A549 (cell line): ENCODE measurements around the gene CRK.

ENCODE experiments used
- CTCF ChIP-seq: fragments of >200 bp; sonication (Bioruptor Twin); formaldehyde crosslinking; IDR thresholded peaks from 3 replicates; pipeline ENCODE4 v1.5.1; 2016
- EP300 ChIP-seq, 2 experiments: fragments of >200 bp; sonication (Bioruptor Twin); formaldehyde crosslinking; IDR thresholded peaks; 2 replicates in 1 of 2; 3 replicates in 1 of 2; pipeline ENCODE4 v1.6.1; 2016 to 2017
- POLR2A ChIP-seq: IDR thresholded peaks from 2 replicates; pipeline ENCODE4 v1.6.1; 2012; ENCODE audit warnings: mild to moderate bottlenecking, low read length
- SREBF2 ChIP-seq: fragments of 450-650 bp; IDR thresholded peaks from 2 replicates; pipeline ENCODE4 v1.6.1; 2014; ENCODE audit warnings: mild to moderate bottlenecking, moderate library complexity

GRCh38 chr17:1461198-1461944 is 5.3 kb upstream of the CRK start:
- TF ChIP-seq POLR2A (no peak), SREBF2 (no peak), CTCF (no peak), EP300 (IDR thresholded peaks at IDR 0.05) (no peak)
